ENCODE data around the gene RAD51B. TPM values are rescaled to one million over a fixed set of nuclear protein-coding genes. Genes with fewer than 3 reads are reported as not detected.

RAD51B gene
- polyA plus RNA-seq, 3 donors, result 3.6 to 11.6 (median 9.4) TPM

DNA sequence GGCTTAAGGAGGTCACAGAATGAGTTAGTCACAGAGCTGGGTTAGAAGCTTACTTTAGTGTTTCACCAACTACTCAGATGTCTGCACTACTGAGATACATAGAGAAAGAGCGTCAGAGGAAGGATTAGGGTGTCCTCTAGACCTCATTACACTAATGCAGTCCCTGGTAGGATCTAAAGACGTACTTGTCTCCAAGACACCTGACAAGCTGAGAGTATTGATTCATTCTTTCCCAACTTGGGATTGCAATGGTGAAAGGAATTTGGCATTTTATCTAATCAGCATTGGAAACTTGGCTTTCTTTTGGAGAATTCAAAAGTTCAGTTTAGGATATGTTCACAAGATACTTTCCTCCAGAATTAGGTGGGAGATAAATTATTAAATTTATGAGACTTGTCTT, 571.2 kb downstream of the RAD51B start:
- Histone ChIP-seq H3K9ac (ENCODE audit: insufficient read depth, low read length, poor library complexity, severe bottlenecking) (no peak overlapping the region), H3K9me3 (replicated peaks in 1 of 2; ENCODE audit: control insufficient read depth in 1 of 2, insufficient read depth in 1 of 2, low read length in 2 of 2) (no peaks in the 10 kb centered on the region), H3K36me3 (replicated peaks in 1 of 2; ENCODE audit: control insufficient read depth in 1 of 2, insufficient read depth in 2 of 2, low read length in 2 of 2) (no peaks in the 10 kb centered on the region), H3K27me3 (ENCODE audit: control insufficient read depth in 2 of 2, insufficient read depth in 2 of 2, low read length in 2 of 2) (no peaks in the 10 kb centered on the region), H2AFZ (ENCODE audit: insufficient read depth, low read depth, low read length, poor library complexity, severe bottlenecking) (no peak overlapping the region), H4K20me1 (ENCODE audit: insufficient read depth, low read length) (no peaks in the 10 kb centered on the region), H3K4me2 (replicated peaks; ENCODE audit: extremely low read depth, low read length, poor library complexity, severe bottlenecking) (no peak overlapping the region), H3K4me3 (replicated peaks in 1 of 3; ENCODE audit: low read depth in 2 of 3, low read length in 3 of 3) (no peak overlapping the region), H3K4me1 (ENCODE audit: control insufficient read depth in 1 of 2, insufficient read depth in 2 of 2, low read length in 2 of 2) (peaks cover 59 to 65% of the 10 kb centered on the region in 2 donors), H3K27ac (ENCODE audit: low read depth in 1 of 2, low read length in 2 of 2) (no peak overlapping the region), H3K79me2 (ENCODE audit: insufficient read depth, low read length) (no peaks in the 10 kb centered on the region)
- WGBS (ENCODE audit: insufficient coverage), result no CpG with 5 or more reads among the region's 2 CpGs
- no peaks in the 10 kb centered on the region for H3K9me3 Mint-ChIP-seq
- H3K36me3 Mint-ChIP-seq, result peaks cover 5 to 9% of the 10 kb centered on the region in 2 donors
- no peak overlapping the region for H3K27ac Mint-ChIP-seq
- TF ChIP-seq, protein P1, sequence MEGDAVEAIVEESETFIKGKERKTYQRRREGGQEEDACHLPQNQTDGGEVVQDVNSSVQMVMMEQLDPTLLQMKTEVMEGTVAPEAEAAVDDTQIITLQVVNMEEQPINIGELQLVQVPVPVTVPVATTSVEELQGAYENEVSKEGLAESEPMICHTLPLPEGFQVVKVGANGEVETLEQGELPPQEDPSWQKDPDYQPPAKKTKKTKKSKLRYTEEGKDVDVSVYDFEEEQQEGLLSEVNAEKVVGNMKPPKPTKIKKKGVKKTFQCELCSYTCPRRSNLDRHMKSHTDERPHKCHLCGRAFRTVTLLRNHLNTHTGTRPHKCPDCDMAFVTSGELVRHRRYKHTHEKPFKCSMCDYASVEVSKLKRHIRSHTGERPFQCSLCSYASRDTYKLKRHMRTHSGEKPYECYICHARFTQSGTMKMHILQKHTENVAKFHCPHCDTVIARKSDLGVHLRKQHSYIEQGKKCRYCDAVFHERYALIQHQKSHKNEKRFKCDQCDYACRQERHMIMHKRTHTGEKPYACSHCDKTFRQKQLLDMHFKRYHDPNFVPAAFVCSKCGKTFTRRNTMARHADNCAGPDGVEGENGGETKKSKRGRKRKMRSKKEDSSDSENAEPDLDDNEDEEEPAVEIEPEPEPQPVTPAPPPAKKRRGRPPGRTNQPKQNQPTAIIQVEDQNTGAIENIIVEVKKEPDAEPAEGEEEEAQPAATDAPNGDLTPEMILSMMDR (IDR thresholded peaks at IDR 0.05), result no peak
- no peak for DNase-seq
- no peaks in the 10 kb centered on the region for H3K27me3 Mint-ChIP-seq (ENCODE audit: low read depth in 3 of 3)
- no peak overlapping the region for H3K4me3 Mint-ChIP-seq
- intact Hi-C loops (cut with micrococcal nuclease), result loop anchor here (5.0 to 10.0 kb wide), 6 partner anchors 84 to 404 kb away; partner anchors contain the start of gene ZFP36L1 (in 2 of the 2)
- peaks cover 64% of the 10 kb centered on the region for H3K4me1 Mint-ChIP-seq

DNA sequence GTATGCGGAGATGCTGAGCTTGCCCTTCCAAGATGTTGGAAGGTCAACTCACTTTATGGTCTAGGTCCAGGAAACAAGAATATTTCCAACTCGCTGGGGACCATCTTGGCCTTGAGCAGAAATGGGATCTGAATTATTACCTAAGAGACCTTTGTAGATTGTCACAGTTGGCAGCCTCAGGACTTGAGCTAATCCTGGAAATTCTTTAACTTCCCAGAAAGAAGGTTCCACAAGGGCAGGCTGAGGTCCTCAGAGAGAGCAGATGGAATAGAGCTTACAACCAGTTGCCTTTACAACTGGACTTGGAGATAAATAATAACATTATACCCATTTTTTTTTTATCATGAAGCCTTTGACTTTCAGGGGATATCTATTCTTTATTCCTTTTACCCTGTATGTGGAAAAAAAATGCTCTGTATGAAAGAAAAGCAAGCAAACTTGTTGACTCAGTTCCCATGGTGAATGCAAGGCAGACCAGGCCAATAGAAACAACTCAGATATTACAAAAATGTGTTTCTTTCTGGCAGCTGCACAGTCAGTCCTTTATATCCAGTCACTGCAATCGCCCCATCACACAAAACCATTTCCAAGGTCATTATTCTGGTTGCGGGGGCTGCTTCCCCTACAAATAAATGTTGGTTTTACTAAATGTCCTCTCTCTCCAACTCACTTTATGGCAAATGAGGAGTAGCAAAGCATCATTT, 571.9 kb downstream of the RAD51B start:
- no peaks in the 10 kb centered on the region for H3K27me3 ChIP-seq (ENCODE audit: control insufficient read depth in 2 of 2, insufficient read depth in 2 of 2, low read length in 2 of 2)
- 91% methylated on average over 1 of the region's 4 CpGs for WGBS (ENCODE audit: insufficient coverage)
- intact Hi-C loops (cut with micrococcal nuclease), result loop anchor here (5.0 to 10.0 kb wide), 6 partner anchors 83 to 403 kb away; partner anchors contain the start of gene ZFP36L1 (in 2 of the 2)
- no peaks in the 10 kb centered on the region for H3K79me2 ChIP-seq (ENCODE audit: insufficient read depth, low read length)
- TF ChIP-seq, protein P1 (IDR thresholded peaks at IDR 0.05), result no peak
- no peak overlapping the region for H3K9ac ChIP-seq (ENCODE audit: insufficient read depth, low read length, poor library complexity, severe bottlenecking)
- H3K27ac ChIP-seq (ENCODE audit: low read depth in 1 of 2, low read length in 2 of 2), result peak overlapping the region in 1 of 2 donors; percentile 83
- H3K9me3 ChIP-seq (replicated peaks in 1 of 2; ENCODE audit: control insufficient read depth in 1 of 2, insufficient read depth in 1 of 2, low read length in 2 of 2), result no peaks in the 10 kb centered on the region
- H3K36me3 ChIP-seq (replicated peaks in 1 of 2; ENCODE audit: control insufficient read depth in 1 of 2, insufficient read depth in 2 of 2, low read length in 2 of 2), result no peaks in the 10 kb centered on the region
- peaks cover 57 to 65% of the 10 kb centered on the region in 2 donors for H3K4me1 ChIP-seq (ENCODE audit: control insufficient read depth in 1 of 2, insufficient read depth in 2 of 2, low read length in 2 of 2)
- Mint-ChIP-seq H3K4me3 (no peak overlapping the region), H3K9me3 (no peaks in the 10 kb centered on the region), H3K36me3 (peaks cover 9% of the 10 kb centered on the region in 2 donors), H3K4me1 (peaks cover 65% of the 10 kb centered on the region), H3K27me3 (ENCODE audit: low read depth in 3 of 3) (no peaks in the 10 kb centered on the region), H3K27ac (peak overlapping the region; percentile 46 to 99 (median 94))
- no peak for DNase-seq
- H4K20me1 ChIP-seq (ENCODE audit: insufficient read depth, low read length), result no peaks in the 10 kb centered on the region
- no peak overlapping the region for H2AFZ ChIP-seq (ENCODE audit: insufficient read depth, low read depth, low read length, poor library complexity, severe bottlenecking)
- no peak overlapping the region for H3K4me2 ChIP-seq (replicated peaks; ENCODE audit: extremely low read depth, low read length, poor library complexity, severe bottlenecking)
- peak overlapping the region in 1 of 3 experiments; percentile 45 for H3K4me3 ChIP-seq (replicated peaks in 1 of 3; ENCODE audit: low read depth in 2 of 3, low read length in 3 of 3)
